GM19025 (cell line): ENCODE data around the gene EMC8.

ENCODE experiments used
- ATAC-seq: cut with Tn5 transposase; IDR thresholded peaks from one replicate; pipeline ENCODE4 v1.9.1; 2021; ENCODE audit warnings: mild to moderate bottlenecking, low read depth, moderate library complexity; ENCODE audit not compliant: unreplicated experiment

EMC8 gene

GRCh38 chr16:85735225-85735635 lies 64.1 kb downstream of the EMC8 start:
- ATAC-seq, result no peak

- no peak for ATAC-seq
These were observed 64.9 kb downstream of the EMC8 start for GRCh38 chr16:85734311-85735017.

- no peak for ATAC-seq
These were observed 65.5 kb downstream of the EMC8 start for GRCh38 chr16:85733839-85734170.

- ATAC-seq, result no peak
These were observed 66.0 kb downstream of the EMC8 start for GRCh38 chr16:85733155-85733838.

GRCh38 chr16:85731179-85731578 lies 68.2 kb downstream of the EMC8 start:
- ATAC-seq, result no peak

- no peak for ATAC-seq
These were observed 69.2 kb downstream of the EMC8 start for GRCh38 chr16:85730186-85730465.

GRCh38 chr16:85729452-85730185 lies 69.7 kb downstream of the EMC8 start:
- no peak for ATAC-seq

- ATAC-seq, result no peak
These were observed 70.5 kb downstream of the EMC8 start for GRCh38 chr16:85728879-85729278.
